Body of pancreas (tissue), 4 donors: ENCODE results near the gene AGPAT3.

Experiments
- CTCF ChIP-seq, 7 experiments: fragments of 450-650 bp in 4 of 7; fragments of 200-600 bp in 3 of 7; sonication (generic) in 3 of 7; IDR thresholded peaks; one replicate each; pipeline ENCODE4 v1.5.1; 2016 to 2019; ENCODE audit warnings: antibody characterized with exemption in 7 of 7
- POLR2A ChIP-seq, 3 donors: fragments of 450-650 bp; IDR thresholded peaks; one replicate each; pipeline ENCODE4 v1.6.1; 2016; ENCODE audit warnings: antibody characterized with exemption in 3 of 3, mild to moderate bottlenecking in 2 of 3

- TF ChIP-seq CTCF (IDR thresholded peaks at IDR 0.05) (no peak), POLR2A (IDR thresholded peaks at IDR 0.05) (no peak)
Observed at GRCh38 chr21:43966946-43967512, 102.0 kb downstream of the AGPAT3 start.
